Stimulated activated CD4-positive, alpha-beta T cell treated with anti-CD3 and anti-CD28 coated beads, Interleukin-4, amount 100 ng/mL, for 1 hour (primary cell): Measurements from ENCODE around the gene JMJD6.

Source experiments
- DNase-seq: peaks from one replicate; pipeline ENCODE4 v3.0.0-alpha.2; 2020

JMJD6 gene

DNA sequence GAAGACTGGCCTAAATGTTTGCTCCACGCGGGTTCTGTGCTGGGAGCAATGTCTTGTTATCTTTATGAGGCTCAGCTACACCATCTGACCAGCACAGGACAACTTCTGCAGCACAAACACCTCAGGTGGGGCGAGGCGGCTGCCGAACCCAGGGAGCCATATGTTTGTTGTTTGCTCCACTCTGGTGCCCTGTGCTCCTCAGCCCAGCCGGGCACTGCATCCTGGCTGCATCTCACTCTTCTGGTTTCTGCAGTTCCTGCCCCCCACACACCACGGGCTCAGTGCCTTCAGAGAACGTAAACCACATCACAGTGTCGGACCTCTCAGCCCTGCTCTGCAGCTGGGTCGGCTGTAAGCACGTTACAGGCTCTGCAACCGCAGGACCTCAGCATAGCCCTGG lies 48.1 kb downstream of the JMJD6 start:
- DNase-seq: peak; percentile 6

- DNase-seq: no peak
These were observed 49.0 kb downstream of the JMJD6 start for GRCh38 chr17:76677406-76677805.

GRCh38 chr17:76676629-76677028 lies 49.8 kb downstream of the JMJD6 start:
- no peak for DNase-seq

DNA sequence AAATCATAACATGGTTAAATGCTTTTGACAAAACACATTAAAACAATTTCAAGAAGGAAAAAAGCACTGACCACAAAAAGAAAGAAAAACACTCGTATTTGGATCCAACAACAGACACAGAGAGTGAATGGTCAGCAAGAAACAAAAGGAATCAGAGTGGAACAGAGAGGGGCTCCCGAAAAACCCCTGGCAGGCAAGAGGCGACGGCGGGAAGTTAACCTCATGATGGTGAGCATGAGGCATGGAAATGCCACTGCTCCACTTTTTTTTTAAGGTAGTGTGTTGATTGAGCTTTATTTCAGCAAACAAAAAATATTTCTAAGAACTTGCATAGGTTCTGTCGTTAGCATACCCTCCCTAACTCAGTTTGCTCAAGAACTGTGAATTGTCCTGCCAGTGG lies 50.8 kb downstream of the JMJD6 start:
- no peak for DNase-seq

GRCh38 chr17:76674600-76674999 lies 51.8 kb downstream of the JMJD6 start:
- DNase-seq: no peak

- DNase-seq: no peak
These were observed 52.7 kb downstream of the JMJD6 start for GRCh38 chr17:76673729-76674128.

- no peak for DNase-seq
These were observed 53.5 kb downstream of the JMJD6 start for GRCh38 chr17:76672892-76673291.

GRCh38 chr17:76672270-76672851 lies 54.0 kb downstream of the JMJD6 start:
- no peak for DNase-seq

DNA sequence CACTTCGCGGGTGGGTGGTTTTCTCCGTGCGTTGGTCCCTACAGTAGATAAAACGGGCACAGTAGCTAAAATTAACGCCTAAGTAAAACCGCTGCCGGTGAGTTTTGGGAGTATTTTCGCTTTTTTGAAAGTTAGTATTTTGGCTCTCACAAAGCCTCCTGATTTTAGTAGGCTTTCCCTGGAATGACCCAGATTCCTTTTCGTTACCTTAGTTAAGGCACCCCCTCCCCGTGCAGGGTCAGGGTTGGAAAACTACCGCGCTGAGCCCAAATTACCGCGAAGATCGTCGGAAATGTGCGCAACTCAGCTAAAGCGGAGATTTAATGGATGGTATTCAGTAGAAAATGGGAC lies 54.5 kb downstream of the JMJD6 start:
- no peak for DNase-seq

GRCh38 chr17:76671123-76671911 lies 55.1 kb downstream of the JMJD6 start:
- DNase-seq: peak; percentile 99

GRCh38 chr17:76670718-76671122 lies 55.7 kb downstream of the JMJD6 start:
- no peak for DNase-seq

GRCh38 chr17:76670020-76670717 lies 56.2 kb downstream of the JMJD6 start:
- no peak for DNase-seq
